ENCODE data around the gene JAKMIP3.

The JAKMIP3 gene

GRCh38 chr10:132043861-132044695 is 21.7 kb upstream of the JAKMIP3 start:
- DNase-seq (ENCODE audit: low read depth in 3 of 3), result no peak

- DNase-seq (ENCODE audit: low read depth in 3 of 3), result no peak
These were observed 20.9 kb upstream of the JAKMIP3 start for GRCh38 chr10:132044803-132045202.

GRCh38 chr10:132045324-132045723 is 20.4 kb upstream of the JAKMIP3 start:
- DNase-seq (ENCODE audit: low read depth in 3 of 3), result no peak

GRCh38 chr10:132047575-132048293 is 18.0 kb upstream of the JAKMIP3 start:
- no peak for DNase-seq (ENCODE audit: low read depth in 3 of 3)

GRCh38 chr10:132048294-132048667 is 17.5 kb upstream of the JAKMIP3 start:
- DNase-seq (ENCODE audit: low read depth in 3 of 3), result no peak

GRCh38 chr10:132050191-132050590 is 15.6 kb upstream of the JAKMIP3 start:
- no peak for DNase-seq (ENCODE audit: low read depth in 3 of 3)

- no peak for DNase-seq (ENCODE audit: low read depth in 3 of 3)
These were observed 13.6 kb upstream of the JAKMIP3 start for GRCh38 chr10:132052124-132052523.

- no peak for DNase-seq (ENCODE audit: low read depth in 3 of 3)
These were observed 11.2 kb upstream of the JAKMIP3 start for GRCh38 chr10:132054564-132054963.

GRCh38 chr10:132055616-132056015 is 10.1 kb upstream of the JAKMIP3 start:
- no peak for DNase-seq (ENCODE audit: low read depth in 3 of 3)

- no peak for DNase-seq (ENCODE audit: low read depth in 3 of 3)
These were observed 9.1 kb upstream of the JAKMIP3 start for GRCh38 chr10:132056663-132057062.

- DNase-seq (ENCODE audit: low read depth in 3 of 3), result no peak
These were observed 8.5 kb upstream of the JAKMIP3 start for GRCh38 chr10:132057191-132057681.

- DNase-seq (ENCODE audit: low read depth in 3 of 3), result no peak
These were observed 7.5 kb upstream of the JAKMIP3 start for GRCh38 chr10:132058111-132058745.

GRCh38 chr10:132058793-132059759 is 6.7 kb upstream of the JAKMIP3 start:
- no peak for DNase-seq (ENCODE audit: low read depth in 3 of 3)

GRCh38 chr10:132059760-132060508 is 5.8 kb upstream of the JAKMIP3 start:
- DNase-seq (ENCODE audit: low read depth in 3 of 3), result no peak

- no peak for DNase-seq (ENCODE audit: low read depth in 3 of 3)
These were observed 4.7 kb upstream of the JAKMIP3 start for GRCh38 chr10:132061030-132061429.

GRCh38 chr10:132061465-132061864 is 4.3 kb upstream of the JAKMIP3 start:
- DNase-seq (ENCODE audit: low read depth in 3 of 3), result no peak

GRCh38 chr10:132062116-132062515 is 3.6 kb upstream of the JAKMIP3 start:
- no peak for DNase-seq (ENCODE audit: low read depth in 3 of 3)

- no peak for DNase-seq (ENCODE audit: low read depth in 3 of 3)
These were observed 2.9 kb upstream of the JAKMIP3 start for GRCh38 chr10:132062641-132063390.

- DNase-seq (ENCODE audit: low read depth in 3 of 3), result no peak
These were observed 2.3 kb upstream of the JAKMIP3 start for GRCh38 chr10:132063432-132063831.

Measured in stimulated activated CD4-positive, alpha-beta T cell treated with anti-CD3 and anti-CD28 coated beads, TNF-alpha, amount 100 ng/mL, for 48 hours (primary cell).